Loucy (cell line): ENCODE measurements around the gene MACROH2A1.
A peak's percentile ranks its signal among the peaks of the same experiment; 100 is the strongest.

Source experiments
- H2AFZ ChIP-seq: fragments of 200-600 bp; sonication (generic); 2 replicates; pipeline ENCODE4 v1.6.0; 2016; ENCODE audit warnings: antibody characterized with exemption, mild to moderate bottlenecking, low read length, moderate library complexity
- H3F3A ChIP-seq: fragments of 200-600 bp; 2 replicates; pipeline ENCODE4 v1.6.0; 2016; ENCODE audit warnings: antibody characterized with exemption, low read depth, mild to moderate bottlenecking
- H3K27me3 ChIP-seq: fragments of 200-600 bp; sonication (generic); 2 replicates; pipeline ENCODE4 v1.6.1; 2014; ENCODE audit warnings: low read length, mild to moderate bottlenecking; ENCODE audit not compliant: insufficient read depth, poor library complexity, severe bottlenecking
- H3K36me3 ChIP-seq: fragments of 200-600 bp; sonication (generic); 2 replicates; pipeline ENCODE4 v1.6.1; 2016; ENCODE audit warnings: low read length; ENCODE audit not compliant: insufficient read depth
- H3K4me1 ChIP-seq: fragments of 200-600 bp; sonication (generic); 2 replicates; pipeline ENCODE4 v1.5.1; 2014; ENCODE audit warnings: low read length, mild to moderate bottlenecking; ENCODE audit not compliant: insufficient read depth, poor library complexity, severe bottlenecking
- H3K4me2 ChIP-seq: fragments of 200-600 bp; sonication (generic); 2 replicates; pipeline ENCODE4 v1.6.0; 2014; ENCODE audit warnings: antibody characterized with exemption, low read length, low read depth, mild to moderate bottlenecking; ENCODE audit not compliant: poor library complexity, severe bottlenecking
- H3K4me3 ChIP-seq: fragments of 200-600 bp; sonication (generic); 2 replicates; pipeline ENCODE4 v1.5.1; 2014; ENCODE audit warnings: low read length, mild to moderate bottlenecking, mixed read lengths; ENCODE audit not compliant: poor library complexity, severe bottlenecking
- H3K79me2 ChIP-seq: fragments of 200-600 bp; sonication (generic); 2 replicates; pipeline ENCODE4 v1.6.1; 2014; ENCODE audit warnings: low read length; ENCODE audit not compliant: insufficient read depth
- H3K9ac ChIP-seq: fragments of 200-600 bp; sonication (generic); 2 replicates; pipeline ENCODE4 v1.6.0; 2014; ENCODE audit warnings: mild to moderate bottlenecking, low read depth, low read length, moderate library complexity; ENCODE audit not compliant: poor library complexity, severe bottlenecking
- H3K9me2 ChIP-seq: fragments of 200-600 bp; sonication (generic); replicated peaks from 2 replicates; pipeline ENCODE4 v1.6.1; 2016; ENCODE audit warnings: low read depth, low read length, mixed read lengths
- H3K9me3 ChIP-seq: fragments of 200-600 bp; sonication (generic); 2 replicates; pipeline ENCODE4 v1.6.1; 2014; ENCODE audit warnings: mild to moderate bottlenecking, antibody characterized with exemption, low read length, low read depth; ENCODE audit not compliant: insufficient read depth
- H4K20me1 ChIP-seq: fragments of 200-600 bp; sonication (generic); 2 replicates; pipeline ENCODE4 v1.6.0; 2014; ENCODE audit warnings: antibody characterized with exemption, low read length, mild to moderate bottlenecking; ENCODE audit not compliant: insufficient read depth, poor library complexity, severe bottlenecking
- EZH2phosphoT487 ChIP-seq: fragments of 200-600 bp; IDR thresholded peaks from 2 replicates; pipeline ENCODE4 v1.6.1; 2018; ENCODE audit warnings: antibody characterized with exemption, mild to moderate bottlenecking, moderate library complexity, borderline replicate concordance
- TF ChIP-seq, protein P1 (sequence below): fragments of 200-600 bp; sonication (generic); conservative IDR thresholded peaks from 2 replicates; pipeline ENCODE4 v1.5.1; 2014; ENCODE audit warnings: mild to moderate bottlenecking, antibody characterized with exemption, low read length

The MACROH2A1 gene

DNA sequence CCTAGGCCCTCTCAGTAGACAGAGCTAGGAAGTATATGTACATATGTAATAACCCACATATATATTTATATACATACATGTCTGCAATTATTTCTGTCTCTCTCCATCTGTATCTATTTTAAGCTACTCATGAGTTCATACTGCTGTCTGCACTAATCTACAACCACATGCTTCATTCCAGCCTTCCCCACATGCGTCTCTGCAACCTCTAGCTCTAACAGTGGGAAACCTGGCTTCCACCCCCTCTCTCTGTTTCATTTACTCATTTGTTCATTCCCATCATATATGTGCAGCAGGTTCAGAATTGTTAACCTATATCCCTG is 24.8 kb upstream of the MACROH2A1 start:
- H3K4me3 ChIP-seq = no peak overlapping the region
- H4K20me1 ChIP-seq = no peaks in the 10 kb centered on the region
- H3K4me2 ChIP-seq = no peak overlapping the region
- no peaks in the 10 kb centered on the region for H3K27me3 ChIP-seq
- H2AFZ ChIP-seq = peak overlapping the region; percentile 26; the same call in 1 of the 2 replicates
- TF ChIP-seq, protein P1, sequence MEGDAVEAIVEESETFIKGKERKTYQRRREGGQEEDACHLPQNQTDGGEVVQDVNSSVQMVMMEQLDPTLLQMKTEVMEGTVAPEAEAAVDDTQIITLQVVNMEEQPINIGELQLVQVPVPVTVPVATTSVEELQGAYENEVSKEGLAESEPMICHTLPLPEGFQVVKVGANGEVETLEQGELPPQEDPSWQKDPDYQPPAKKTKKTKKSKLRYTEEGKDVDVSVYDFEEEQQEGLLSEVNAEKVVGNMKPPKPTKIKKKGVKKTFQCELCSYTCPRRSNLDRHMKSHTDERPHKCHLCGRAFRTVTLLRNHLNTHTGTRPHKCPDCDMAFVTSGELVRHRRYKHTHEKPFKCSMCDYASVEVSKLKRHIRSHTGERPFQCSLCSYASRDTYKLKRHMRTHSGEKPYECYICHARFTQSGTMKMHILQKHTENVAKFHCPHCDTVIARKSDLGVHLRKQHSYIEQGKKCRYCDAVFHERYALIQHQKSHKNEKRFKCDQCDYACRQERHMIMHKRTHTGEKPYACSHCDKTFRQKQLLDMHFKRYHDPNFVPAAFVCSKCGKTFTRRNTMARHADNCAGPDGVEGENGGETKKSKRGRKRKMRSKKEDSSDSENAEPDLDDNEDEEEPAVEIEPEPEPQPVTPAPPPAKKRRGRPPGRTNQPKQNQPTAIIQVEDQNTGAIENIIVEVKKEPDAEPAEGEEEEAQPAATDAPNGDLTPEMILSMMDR = no peak
- no peak for TF ChIP-seq EZH2phosphoT487
- no peaks in the 10 kb centered on the region; the same call in 1 of the 2 replicates for H3K36me3 ChIP-seq
- H3K9me3 ChIP-seq = peaks cover 19% of the 10 kb centered on the region; the same call in 1 of the 2 replicates
- no peaks in the 10 kb centered on the region for H3K9me2 ChIP-seq
- H3K79me2 ChIP-seq = peaks cover 10% of the 10 kb centered on the region
- H3K4me1 ChIP-seq = peaks cover 47% of the 10 kb centered on the region
- no peak overlapping the region for H3K9ac ChIP-seq
- no peaks in the 10 kb centered on the region for H3F3A ChIP-seq

DNA sequence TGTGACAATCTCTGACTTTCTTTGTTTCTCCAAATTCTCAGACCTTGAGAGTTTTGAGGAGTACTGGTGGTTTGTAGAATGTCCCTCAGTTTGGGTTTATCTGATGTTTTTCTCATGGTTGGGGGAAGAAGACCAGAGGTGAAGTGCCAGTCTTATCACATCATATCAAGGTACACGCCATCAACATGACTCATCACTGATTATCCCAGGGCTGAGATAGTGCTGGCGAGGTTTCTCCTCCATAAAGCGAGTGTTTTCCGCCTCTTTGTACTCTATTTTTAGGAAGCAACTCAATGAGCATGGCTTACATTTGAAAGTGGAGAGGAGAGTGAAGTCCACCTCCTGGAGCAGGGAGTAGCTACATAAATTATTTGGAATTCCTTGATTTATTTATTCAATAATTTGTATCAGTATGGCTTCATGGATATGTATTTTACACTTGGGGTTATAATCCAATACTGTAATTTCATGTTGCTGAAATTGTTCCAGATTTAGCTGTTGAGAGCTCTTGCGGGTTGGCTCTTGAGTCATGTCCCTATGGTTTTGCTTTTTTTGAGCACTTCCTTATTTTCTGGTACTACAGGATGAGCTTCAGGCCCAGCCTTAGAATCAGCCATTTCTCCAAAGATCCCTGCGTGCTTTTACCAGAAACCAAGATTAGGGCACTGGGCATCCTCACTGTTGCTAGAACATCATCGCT is 24.3 kb upstream of the MACROH2A1 start:
- peaks cover 47% of the 10 kb centered on the region for H3K4me1 ChIP-seq
- H3K4me2 ChIP-seq = no peak overlapping the region
- TF ChIP-seq, protein P1 = no peak
- no peak for TF ChIP-seq EZH2phosphoT487
- no peaks in the 10 kb centered on the region for H4K20me1 ChIP-seq
- peaks cover 10% of the 10 kb centered on the region for H3K79me2 ChIP-seq
- no peak overlapping the region for H3K9ac ChIP-seq
- H3K27me3 ChIP-seq = no peaks in the 10 kb centered on the region
- no peaks in the 10 kb centered on the region for H3F3A ChIP-seq
- H2AFZ ChIP-seq = peak overlapping the region; percentile 26; the same call in 1 of the 2 replicates
- H3K9me3 ChIP-seq = peaks cover 14% of the 10 kb centered on the region; the same call in 1 of the 2 replicates
- no peaks in the 10 kb centered on the region for H3K9me2 ChIP-seq
- no peaks in the 10 kb centered on the region; the same call in 1 of the 2 replicates for H3K36me3 ChIP-seq
- H3K4me3 ChIP-seq = no peak overlapping the region

DNA sequence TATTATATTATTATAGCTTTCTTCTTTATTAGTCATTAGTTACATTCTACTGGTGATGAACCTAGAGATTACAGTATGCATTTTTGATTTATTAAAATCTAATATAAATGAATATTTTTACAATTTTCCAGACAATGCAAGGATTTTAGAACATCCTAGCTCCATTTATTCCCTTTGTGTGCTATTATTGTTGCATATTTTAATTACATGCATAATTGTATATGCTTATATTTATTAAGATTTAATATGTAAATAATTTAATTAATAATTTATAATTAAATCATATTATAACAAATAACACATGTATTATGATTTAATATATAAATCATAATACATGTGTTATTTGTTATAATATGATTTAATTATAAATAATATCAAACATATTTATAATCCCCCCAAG is 23.4 kb upstream of the MACROH2A1 start:
- Histone ChIP-seq H4K20me1 (no peaks in the 10 kb centered on the region), H3K9ac (no peak overlapping the region), H3K4me1 (peaks cover 50% of the 10 kb centered on the region), H3K9me3 (peaks cover 11% of the 10 kb centered on the region; the same call in 1 of the 2 replicates), H3K79me2 (peaks cover 10% of the 10 kb centered on the region), H3F3A (no peaks in the 10 kb centered on the region), H3K9me2 (no peaks in the 10 kb centered on the region), H2AFZ (no peak overlapping the region), H3K36me3 (no peaks in the 10 kb centered on the region; the same call in 1 of the 2 replicates), H3K4me3 (no peak overlapping the region), H3K4me2 (no peak overlapping the region), H3K27me3 (no peaks in the 10 kb centered on the region)
- TF ChIP-seq, protein P1 = no peak
- no peak for TF ChIP-seq EZH2phosphoT487
